ENCODE measurements around the gene SUPT6H. TPM values are rescaled to one million over a fixed set of nuclear protein-coding genes. Genes with fewer than 3 reads are reported as not detected.

The SUPT6H gene
- total RNA-seq, 2 experiments from 2014 or later: 81.4 to 87.1 TPM

- no peaks in the 10 kb centered on the region for H3K27me3 Mint-ChIP-seq
- no peaks in the 10 kb centered on the region for H3K9me3 Mint-ChIP-seq
- no peak for ATAC-seq (ENCODE audit: low read depth)
- DNase-seq: no peak
- H3K27ac Mint-ChIP-seq: no peak overlapping the region
- H3K36me3 Mint-ChIP-seq: peaks cover 15% of the 10 kb centered on the region
- H3K4me3 Mint-ChIP-seq: no peak overlapping the region
- POLR2A ChIA-PET: interaction anchor here (1.0 to 3.6 kb wide), 3 partner anchors 12 to 21 kb away, joined by 4 to 19 read pairs (median 4); partner anchors contain the start of genes NEK8, RPL23A and TLCD1
- H3K4me1 Mint-ChIP-seq: peaks cover 22% of the 10 kb centered on the region
These were observed 78.7 kb downstream of the SUPT6H start for GRCh38 chr17:28740406-28741357.

DNA sequence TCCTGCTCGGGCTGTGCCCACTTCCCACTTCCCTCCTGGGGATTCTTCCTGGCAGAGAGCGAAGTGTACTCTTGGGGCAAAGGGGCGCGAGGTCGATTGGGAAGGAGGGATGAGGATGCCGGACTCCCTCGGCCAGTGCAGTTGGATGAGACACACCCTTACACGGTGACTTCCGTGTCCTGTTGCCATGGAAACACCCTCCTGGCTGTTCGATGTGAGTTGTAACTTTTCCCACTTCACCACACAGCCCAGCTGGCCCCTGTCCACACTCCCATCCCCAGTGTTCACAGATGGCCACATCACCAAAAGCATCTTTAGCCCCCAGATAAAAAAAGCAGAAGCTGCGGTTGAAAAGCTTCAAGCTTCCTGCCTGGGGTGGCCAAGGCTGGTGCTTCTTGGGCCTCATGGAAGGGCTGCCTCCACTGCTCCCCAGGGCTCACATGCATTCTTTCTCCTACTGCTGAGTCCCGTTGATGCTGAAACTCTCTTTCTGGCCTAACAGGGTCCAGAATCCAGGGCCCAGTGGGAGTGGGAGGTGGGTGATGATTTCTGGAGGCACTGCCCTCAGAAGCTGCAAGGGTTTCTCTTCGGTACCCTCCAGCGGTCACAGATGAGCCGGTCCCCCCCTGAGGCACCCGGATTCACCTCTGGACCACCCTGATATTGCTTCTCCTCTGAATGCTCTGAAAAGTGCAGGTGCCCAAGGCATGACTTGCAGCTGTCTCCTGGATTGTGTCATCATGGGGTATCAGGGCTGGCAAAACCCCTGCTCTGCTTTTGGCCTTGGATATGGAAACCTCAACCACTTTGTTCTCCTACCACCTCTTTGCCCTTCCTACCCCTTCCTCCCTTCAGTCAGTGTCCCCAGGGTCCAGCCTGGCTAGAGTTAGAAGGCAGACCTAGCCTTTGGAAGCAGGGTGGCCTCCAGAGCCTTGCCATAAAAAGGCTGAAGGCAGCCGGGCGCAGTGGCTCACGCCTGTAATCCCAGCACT, 79.6 kb downstream of the SUPT6H start:
- Mint-ChIP-seq H3K27ac (no peak overlapping the region), H3K36me3 (peaks cover 14% of the 10 kb centered on the region), H3K4me3 (no peak overlapping the region), H3K9me3 (no peaks in the 10 kb centered on the region), H3K4me1 (peaks cover 29% of the 10 kb centered on the region), H3K27me3 (no peaks in the 10 kb centered on the region)
- ATAC-seq (ENCODE audit: low read depth) (no peak), DNase-seq (no peak)
- POLR2A ChIA-PET: interaction anchor here (1.0 to 3.6 kb wide), 3 partner anchors 13 to 22 kb away, joined by 4 to 19 read pairs (median 4); partner anchors contain the start of genes NEK8, RPL23A and TLCD1

DNA sequence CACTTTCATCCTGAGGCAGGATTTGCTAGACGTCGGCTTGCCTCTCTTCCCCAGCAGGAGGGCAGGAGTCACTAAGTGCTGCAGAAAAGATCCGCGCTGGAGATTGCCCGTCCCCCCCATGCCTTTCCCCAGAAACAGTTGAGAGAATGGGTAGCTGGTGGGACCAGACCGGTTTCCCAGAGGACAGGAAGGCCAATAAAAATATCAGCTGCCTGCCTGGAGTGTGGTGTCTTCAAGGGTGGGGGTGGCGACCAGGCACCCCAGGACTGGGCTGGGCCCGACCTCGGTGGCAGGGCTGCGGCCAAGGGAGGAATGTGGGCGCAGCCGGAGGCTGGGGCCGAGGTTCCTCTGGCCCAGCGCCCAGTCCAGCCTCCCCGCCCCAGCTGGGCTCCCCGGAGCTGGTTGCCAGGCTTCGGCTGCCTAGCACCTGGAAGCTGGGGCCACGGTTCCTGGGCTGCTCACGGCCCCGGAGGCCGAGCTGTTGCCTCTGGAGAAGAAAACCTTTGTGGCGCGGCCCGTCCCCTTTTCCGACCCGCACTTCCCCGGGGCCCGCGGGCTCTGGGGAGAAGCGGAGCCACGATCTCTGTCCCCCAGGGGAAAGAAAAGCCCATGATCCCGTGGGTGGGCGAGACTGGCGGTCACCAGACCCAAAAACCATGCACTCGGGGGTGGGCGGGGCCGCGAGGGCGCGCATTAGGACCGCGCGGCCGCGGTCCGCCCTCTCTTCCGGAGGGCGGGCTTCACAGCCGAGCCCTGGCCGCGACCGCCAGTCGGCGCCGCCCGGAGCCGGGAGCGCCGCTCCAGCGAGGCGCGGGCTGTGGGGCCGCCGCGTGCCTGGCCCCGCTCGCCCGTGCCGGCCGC, 81.5 kb downstream of the SUPT6H start, which contains the start of gene TRAF4:
TSS of gene TRAF4 (plus strand) at position 769 of the 861 bp plus-strand sequence. CDS start 102 bp downstream, outside the sequence.
- Mint-ChIP-seq H3K27ac (peak within 1 kb of the TSS; percentile 88), H3K27me3 (no peaks in the 10 kb centered on the region), H3K36me3 (peaks cover 9% of the 10 kb centered on the region), H3K4me3 (peak within 1 kb of the TSS; percentile 91), H3K4me1 (peaks cover 26% of the 10 kb centered on the region), H3K9me3 (no peaks in the 10 kb centered on the region)
- peak; percentile 86 for ATAC-seq (ENCODE audit: low read depth)
- POLR2A ChIA-PET: interaction anchor here (0.7 to 13.1 kb wide), 8 partner anchors 8 to 408 kb away, joined by 3 to 266 read pairs (median 4); partner anchors contain the start of genes NEK8, RPL23A, TLCD1 and TNFAIP1
- DNase-seq: peak; percentile 88

- Mint-ChIP-seq H3K36me3 (peaks cover 10% of the 10 kb centered on the region), H3K9me3 (no peaks in the 10 kb centered on the region), H3K27ac (peak overlapping the region; percentile 88), H3K4me3 (peak overlapping the region; percentile 91), H3K4me1 (peaks cover 22% of the 10 kb centered on the region), H3K27me3 (no peaks in the 10 kb centered on the region)
- peak; percentile 82 for DNase-seq
- POLR2A ChIA-PET: interaction anchor here (1.0 to 13.1 kb wide), 8 partner anchors 9 to 98 kb away, joined by 3 to 266 read pairs (median 7); partner anchors contain the start of genes FAM222B, NEK8, PROCA1 and RPL23A
- ATAC-seq (ENCODE audit: low read depth): peak; percentile 35
These were observed 82.3 kb downstream of the SUPT6H start for GRCh38 chr17:28744104-28744971.

GRCh38 chr17:28744972-28745785, 83.2 kb downstream of the SUPT6H start:
- no peaks in the 10 kb centered on the region for H3K9me3 Mint-ChIP-seq
- H3K36me3 Mint-ChIP-seq: peaks cover 7% of the 10 kb centered on the region
- peak overlapping the region; percentile 88 for H3K27ac Mint-ChIP-seq
- H3K27me3 Mint-ChIP-seq: no peaks in the 10 kb centered on the region
- H3K4me1 Mint-ChIP-seq: peaks cover 26% of the 10 kb centered on the region
- POLR2A ChIA-PET: interaction anchor here (1.0 to 13.1 kb wide), 7 partner anchors 14 to 97 kb away, joined by 3 to 266 read pairs (median 8); partner anchors contain the start of genes FAM222B, NEK8, PROCA1 and RPL23A
- DNase-seq: peak; percentile 66
- peak overlapping the region; percentile 91 for H3K4me3 Mint-ChIP-seq
- peak; percentile 6 for ATAC-seq (ENCODE audit: low read depth)

DNA sequence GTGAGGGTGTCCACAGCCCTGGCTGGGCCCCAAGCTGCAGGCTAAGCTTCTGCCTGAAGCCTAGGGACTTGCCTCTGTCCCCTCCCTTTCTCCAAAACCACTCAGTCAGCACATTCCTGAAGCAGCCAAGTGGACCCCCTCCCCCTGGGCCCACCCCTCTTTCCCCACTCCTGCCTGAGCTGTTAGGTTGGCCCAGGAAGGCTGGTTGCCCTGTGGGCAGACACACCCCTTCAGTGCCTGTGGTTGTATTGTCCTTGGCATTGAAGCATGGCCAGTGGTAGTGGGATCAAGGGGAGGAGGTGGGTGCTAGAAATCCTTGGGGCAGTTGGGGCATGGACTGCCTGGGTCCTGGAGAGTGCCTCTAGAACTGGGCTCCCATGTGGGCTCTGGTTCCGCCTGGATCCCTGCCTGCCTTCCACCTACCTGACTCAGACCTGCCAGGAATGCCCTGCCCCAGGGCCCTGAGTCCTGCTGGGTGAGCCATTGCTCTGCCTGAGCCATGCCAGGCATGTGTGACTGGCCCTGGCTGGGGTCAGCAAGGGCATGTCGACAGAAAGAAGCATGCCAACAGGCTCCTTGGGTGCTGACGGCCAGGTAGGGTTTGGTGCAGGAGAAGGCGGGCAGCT, 83.9 kb downstream of the SUPT6H start:
- Mint-ChIP-seq H3K4me3 (peak overlapping the region; percentile 91), H3K4me1 (peaks cover 24% of the 10 kb centered on the region), H3K9me3 (no peaks in the 10 kb centered on the region), H3K27ac (peak overlapping the region; percentile 88), H3K27me3 (no peaks in the 10 kb centered on the region), H3K36me3 (peaks cover 2% of the 10 kb centered on the region)
- no peak for DNase-seq
- ATAC-seq (ENCODE audit: low read depth): no peak
- POLR2A ChIA-PET: interaction anchor here (1.1 to 13.1 kb wide), 5 partner anchors 19 to 96 kb away, joined by 3 to 266 read pairs (median 8); partner anchors contain the start of genes FAM222B, NEK8, PROCA1 and RPL23A

DNA sequence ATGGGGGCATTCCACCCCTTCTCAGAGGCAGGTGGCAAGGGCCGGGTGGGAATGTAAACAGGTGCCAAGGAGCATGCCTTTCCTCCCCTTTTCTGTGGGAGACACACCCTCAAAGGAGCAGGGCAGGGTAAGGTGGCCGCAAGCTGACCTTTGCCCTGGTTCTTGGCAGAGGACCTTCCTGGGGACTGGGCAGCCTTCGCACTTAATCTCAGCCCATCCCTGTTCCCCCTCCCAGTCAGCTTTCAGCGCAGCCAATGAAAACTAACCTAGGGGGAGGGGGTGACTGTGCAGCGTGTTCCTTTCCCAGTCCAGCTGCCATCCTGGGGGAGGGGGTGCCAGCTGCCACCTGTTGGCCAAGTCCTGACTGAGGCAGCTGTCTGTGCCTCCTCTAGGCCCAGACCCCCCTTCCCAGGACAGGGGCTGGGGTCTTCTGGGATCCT, 84.6 kb downstream of the SUPT6H start:
- Mint-ChIP-seq H3K4me1 (peaks cover 24% of the 10 kb centered on the region), H3K36me3 (peaks cover 2% of the 10 kb centered on the region), H3K9me3 (no peaks in the 10 kb centered on the region), H3K27me3 (no peaks in the 10 kb centered on the region), H3K4me3 (peak overlapping the region; percentile 44), H3K27ac (peak overlapping the region; percentile 88)
- POLR2A ChIA-PET: interaction anchor here (1.6 to 13.1 kb wide), 2 partner anchors 19 to 26 kb away, joined by 12 to 266 read pairs; partner anchors contain the start of genes NEK8, RPL23A and TLCD1
- no peak for DNase-seq
- no peak for ATAC-seq (ENCODE audit: low read depth)

- H3K4me1 Mint-ChIP-seq: peaks cover 24% of the 10 kb centered on the region
These were observed 85.2 kb downstream of the SUPT6H start for GRCh38 chr17:28747051-28747691.

DNA sequence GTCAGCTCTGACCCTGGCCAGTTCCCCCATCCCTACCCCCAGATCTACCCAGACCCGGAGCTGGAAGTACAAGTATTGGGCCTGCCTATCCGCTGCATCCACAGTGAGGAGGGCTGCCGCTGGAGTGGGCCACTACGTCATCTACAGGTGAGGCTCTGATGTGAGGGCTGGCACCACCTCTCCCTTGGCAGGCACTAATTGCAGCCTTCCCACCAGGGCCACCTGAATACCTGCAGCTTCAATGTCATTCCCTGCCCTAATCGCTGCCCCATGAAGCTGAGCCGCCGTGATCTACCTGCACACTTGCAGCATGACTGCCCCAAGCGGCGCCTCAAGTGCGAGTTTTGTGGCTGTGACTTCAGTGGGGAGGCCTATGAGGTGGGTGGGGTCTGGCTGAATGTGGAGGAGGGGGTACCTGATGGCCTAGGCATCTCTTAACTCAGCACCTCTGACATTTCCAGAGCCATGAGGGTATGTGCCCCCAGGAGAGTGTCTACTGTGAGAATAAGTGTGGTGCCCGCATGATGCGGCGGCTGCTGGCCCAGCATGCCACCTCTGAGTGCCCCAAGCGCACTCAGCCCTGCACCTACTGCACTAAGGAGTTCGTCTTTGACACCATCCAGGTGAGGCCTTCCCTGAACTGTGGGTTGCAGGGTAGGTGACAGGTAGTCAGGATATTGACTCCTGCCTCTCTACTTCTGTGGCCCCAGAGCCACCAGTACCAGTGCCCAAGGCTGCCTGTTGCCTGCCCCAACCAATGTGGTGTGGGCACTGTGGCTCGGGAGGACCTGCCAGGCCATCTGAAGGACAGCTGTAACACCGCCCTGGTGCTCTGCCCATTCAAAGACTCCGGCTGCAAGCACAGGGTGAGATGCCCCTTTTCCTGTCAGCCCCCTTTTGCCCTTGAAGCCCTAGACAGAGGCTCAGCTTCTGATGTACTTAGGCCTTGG, 86.1 kb downstream of the SUPT6H start:
- H3K27ac Mint-ChIP-seq: no peak overlapping the region
- no peak for DNase-seq

More at GRCh38 chr17:28747051-28747691, 85.2 kb downstream of the SUPT6H start:
- Mint-ChIP-seq H3K27ac (no peak overlapping the region), H3K36me3 (peaks cover 2% of the 10 kb centered on the region), H3K9me3 (no peaks in the 10 kb centered on the region), H3K4me3 (no peak overlapping the region), H3K27me3 (no peaks in the 10 kb centered on the region)
- DNase-seq (no peak), ATAC-seq (ENCODE audit: low read depth) (no peak)
- POLR2A ChIA-PET: interaction anchor here (13.1 kb wide), 1 partner anchor 20 kb away, joined by 266 read pairs; the partner anchor contains the start of genes NEK8 and TLCD1

More for the DNA sequence above, 86.1 kb downstream of the SUPT6H start:
- ATAC-seq (ENCODE audit: low read depth): no peak
- Mint-ChIP-seq H3K36me3 (peaks cover 2% of the 10 kb centered on the region), H3K4me1 (peaks cover 22% of the 10 kb centered on the region), H3K4me3 (no peak overlapping the region), H3K27me3 (no peaks in the 10 kb centered on the region), H3K9me3 (no peaks in the 10 kb centered on the region)
- POLR2A ChIA-PET: interaction anchor here (0.6 to 13.1 kb wide), 3 partner anchors 21 to 103 kb away, joined by 3 to 266 read pairs (median 9); partner anchors contain the start of genes BLTP2, NEK8, RPL23A and TLCD1
